Effector memory CD4-positive, alpha-beta T cell (primary cell): ENCODE measurements around the gene HECA.
"Not testable (repeated sequence)": the region's sequence is repeated elsewhere in the genome, so short reads cannot be mapped to it uniquely, and the experiment has no call there.

Source experiments
- DNase-seq, 3 donors: peaks; one replicate each; pipeline ENCODE4 v3.0.0-alpha.2; 2020
- H3K27ac ChIP-seq: 2 replicates; pipeline ENCODE4 v1.7.0; 2013; ENCODE audit warnings: mild to moderate bottlenecking, low read length, moderate library complexity; ENCODE audit not compliant: insufficient read depth, poor library complexity, severe bottlenecking
- H3K27me3 ChIP-seq: replicated peaks from 2 replicates; pipeline ENCODE4 v1.7.0; 2013; ENCODE audit warnings: mild to moderate bottlenecking, low read length; ENCODE audit not compliant: insufficient read depth, control insufficient read depth, poor library complexity, severe bottlenecking
- H3K36me3 ChIP-seq: 2 replicates; pipeline ENCODE4 v1.7.0; 2013; ENCODE audit warnings: mild to moderate bottlenecking, low read length, moderate library complexity; ENCODE audit not compliant: control insufficient read depth, insufficient read depth
- H3K4me1 ChIP-seq: 2 replicates; pipeline ENCODE4 v1.7.0; 2013; ENCODE audit warnings: low read length, mild to moderate bottlenecking; ENCODE audit not compliant: control insufficient read depth, insufficient read depth, poor library complexity, severe bottlenecking
- H3K4me3 ChIP-seq: 2 replicates; pipeline ENCODE4 v1.7.0; 2013; ENCODE audit warnings: low read length, low read depth, mild to moderate bottlenecking; ENCODE audit not compliant: insufficient read depth, poor library complexity, severe bottlenecking
- H3K9me3 ChIP-seq: 2 replicates; pipeline ENCODE4 v1.7.0; 2013; ENCODE audit warnings: mild to moderate bottlenecking, low read length, moderate library complexity; ENCODE audit not compliant: control insufficient read depth

The HECA gene

DNA sequence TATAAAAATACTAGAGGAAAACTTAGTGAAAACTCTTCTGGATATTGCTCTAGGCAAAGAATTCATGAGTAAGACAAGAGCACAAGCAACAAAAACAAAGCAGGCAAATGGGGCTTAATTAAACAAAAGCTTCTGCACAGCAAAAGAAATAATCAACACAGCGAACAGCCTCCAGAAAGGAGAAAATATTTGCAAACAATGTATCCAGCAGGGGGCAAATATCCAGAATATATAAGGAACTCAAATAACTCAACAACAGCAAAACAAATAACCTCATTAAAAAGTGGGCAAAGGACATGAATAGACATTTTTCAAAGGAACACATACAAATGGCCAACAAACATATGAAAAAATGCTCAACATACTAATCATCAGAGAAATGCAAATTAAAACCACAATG is 17.1 kb upstream of the HECA start:
- peaks cover 11% of the 10 kb centered on the region for H3K9me3 ChIP-seq
- no peaks in the 10 kb centered on the region for H3K36me3 ChIP-seq
- H3K4me3 ChIP-seq, result no peak overlapping the region
- no peak overlapping the region for H3K27ac ChIP-seq
- H3K4me1 ChIP-seq, result peaks cover 23% of the 10 kb centered on the region
- no peaks in the 10 kb centered on the region for H3K27me3 ChIP-seq
- no peak for DNase-seq

DNA sequence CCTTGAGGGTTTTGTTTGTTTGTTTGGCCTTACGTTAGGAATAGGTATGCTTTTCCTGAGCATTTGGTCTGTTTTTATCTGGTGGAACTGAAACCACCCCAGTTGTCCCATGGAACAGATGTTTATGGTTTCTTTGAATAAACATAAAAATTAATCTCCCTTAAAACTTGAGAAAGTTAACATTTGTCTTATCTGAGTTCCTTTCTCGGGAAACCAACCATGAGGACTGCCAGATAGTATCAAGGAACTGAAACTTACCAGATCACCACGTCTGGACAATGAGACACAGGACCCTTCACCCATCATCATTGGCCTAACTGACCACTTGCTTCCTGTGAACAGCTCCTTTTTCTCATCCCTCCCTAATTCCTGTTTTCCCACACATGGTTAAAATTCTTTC is 15.3 kb upstream of the HECA start:
- H3K9me3 ChIP-seq, result peaks cover 11% of the 10 kb centered on the region
- peaks cover 14% of the 10 kb centered on the region for H3K4me1 ChIP-seq
- H3K36me3 ChIP-seq, result no peaks in the 10 kb centered on the region
- H3K4me3 ChIP-seq, result no peak overlapping the region
- no peaks in the 10 kb centered on the region for H3K27me3 ChIP-seq
- DNase-seq, result no peak
- no peak overlapping the region for H3K27ac ChIP-seq

DNA sequence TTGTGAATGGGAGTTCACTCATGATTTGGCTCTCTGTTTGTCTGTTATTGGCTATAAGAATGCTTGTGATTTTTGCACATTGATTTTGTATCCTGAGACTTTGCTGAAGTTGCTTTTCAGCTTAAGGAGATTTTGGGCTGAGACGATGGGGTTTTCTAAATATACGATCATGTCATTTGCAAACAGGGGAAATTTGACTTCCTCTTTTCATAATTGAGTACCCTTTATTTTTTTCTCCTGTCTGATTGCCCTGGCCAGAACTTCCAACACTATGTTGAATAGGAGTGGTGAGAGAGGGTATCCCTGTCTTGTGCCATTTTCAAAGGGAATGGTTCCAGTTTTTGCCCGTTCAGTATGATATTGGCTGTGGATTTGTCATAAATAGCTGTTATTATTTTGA is 12.1 kb upstream of the HECA start:
- not testable (repeated sequence) for DNase-seq, H3K27ac ChIP-seq, H3K36me3 ChIP-seq, H3K4me3 ChIP-seq, H3K27me3 ChIP-seq
- Histone ChIP-seq H3K9me3 (peaks cover 11% of the 10 kb centered on the region), H3K4me1 (peaks cover 29% of the 10 kb centered on the region)

DNA sequence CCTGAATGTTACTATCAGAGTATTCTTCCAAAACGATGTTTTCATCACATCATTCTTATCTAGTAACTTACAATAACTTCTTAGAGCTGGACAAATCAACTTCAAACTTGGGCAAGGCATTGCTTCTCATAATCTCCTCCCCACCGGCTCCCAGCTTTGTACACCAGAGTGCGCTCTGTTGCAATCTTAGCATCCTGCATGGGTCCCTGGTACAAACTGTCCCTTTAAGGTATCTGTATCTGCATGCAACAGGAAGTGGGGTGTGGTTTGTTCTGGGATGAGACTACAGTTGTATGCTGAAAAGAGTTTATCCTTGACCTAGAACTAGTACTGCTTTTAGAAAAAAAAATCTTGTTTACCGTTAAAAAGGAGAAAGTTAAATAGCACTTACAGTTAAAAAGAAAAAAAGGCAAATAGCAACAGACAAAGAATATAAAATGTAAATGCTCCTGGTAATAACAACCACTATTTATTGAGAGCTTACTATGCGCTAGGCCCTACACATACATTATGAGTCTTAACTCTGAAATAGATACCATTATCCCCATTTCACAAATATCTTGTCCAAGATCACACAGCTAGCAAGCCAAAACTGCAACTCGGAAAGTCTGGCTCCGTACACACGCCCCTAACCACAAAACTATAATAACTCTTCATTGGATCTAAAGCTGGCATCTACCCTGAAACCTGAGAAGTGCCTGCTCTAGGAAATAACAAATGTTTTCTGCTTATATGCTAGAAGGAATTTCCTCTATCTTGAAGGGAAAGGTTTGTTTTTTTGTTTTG is 9.8 kb upstream of the HECA start:
- H3K27me3 ChIP-seq, result no peaks in the 10 kb centered on the region
- H3K36me3 ChIP-seq, result no peaks in the 10 kb centered on the region
- DNase-seq, result peak; percentile 61 to 66 (median 65)
- H3K4me1 ChIP-seq, result peaks cover 29% of the 10 kb centered on the region
- peak overlapping the region; percentile 52 for H3K27ac ChIP-seq
- H3K4me3 ChIP-seq, result no peak overlapping the region
- peaks cover 5% of the 10 kb centered on the region for H3K9me3 ChIP-seq

DNA sequence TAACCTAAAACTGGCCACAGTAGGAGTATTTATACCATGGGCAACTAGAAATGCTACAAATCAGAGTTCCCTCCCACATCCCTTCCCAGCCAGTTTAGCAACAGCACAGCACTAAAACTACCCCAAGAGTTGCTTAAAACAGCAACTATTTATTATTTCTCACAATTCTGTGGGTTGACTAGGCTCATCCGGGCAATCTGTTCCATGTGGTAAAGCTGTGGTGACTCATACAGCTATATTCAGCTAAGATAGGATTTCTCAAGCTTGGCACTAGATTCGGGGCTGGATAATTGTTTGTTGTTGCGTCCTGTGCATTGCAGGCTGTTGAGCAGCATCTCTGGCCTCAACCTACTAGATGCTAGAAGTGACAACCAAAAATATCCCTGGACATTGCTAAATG is 8.6 kb upstream of the HECA start:
- no peaks in the 10 kb centered on the region for H3K36me3 ChIP-seq
- DNase-seq, result no peak
- H3K4me1 ChIP-seq, result peaks cover 29% of the 10 kb centered on the region
- H3K4me3 ChIP-seq, result no peak overlapping the region
- H3K9me3 ChIP-seq, result no peaks in the 10 kb centered on the region
- H3K27ac ChIP-seq, result peak overlapping the region; percentile 66
- H3K27me3 ChIP-seq, result no peaks in the 10 kb centered on the region

DNA sequence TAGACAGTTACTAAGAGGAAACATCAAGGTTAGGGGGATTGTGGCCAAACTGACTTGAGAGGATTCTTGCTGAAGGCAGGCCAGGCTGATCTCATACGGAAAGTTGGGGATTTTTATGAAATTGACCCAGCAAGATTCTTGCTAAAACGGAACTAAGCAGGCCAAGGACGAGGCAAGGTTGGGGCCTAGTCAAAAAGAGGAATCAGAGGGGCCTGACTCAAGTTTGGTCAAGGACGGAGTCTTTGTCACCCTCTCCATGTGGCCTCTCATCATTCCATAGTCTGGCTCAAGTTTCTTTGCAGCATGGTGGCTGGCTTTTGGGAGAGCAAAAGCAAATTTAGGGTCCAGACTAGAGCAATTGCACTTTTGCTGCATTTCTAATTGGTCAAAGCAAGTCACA is 7.9 kb upstream of the HECA start:
- Histone ChIP-seq H3K4me3 (no peak overlapping the region), H3K27ac (peak overlapping the region; percentile 66), H3K4me1 (peaks cover 29% of the 10 kb centered on the region), H3K36me3 (no peaks in the 10 kb centered on the region), H3K9me3 (no peaks in the 10 kb centered on the region), H3K27me3 (no peaks in the 10 kb centered on the region)
- no peak for DNase-seq

DNA sequence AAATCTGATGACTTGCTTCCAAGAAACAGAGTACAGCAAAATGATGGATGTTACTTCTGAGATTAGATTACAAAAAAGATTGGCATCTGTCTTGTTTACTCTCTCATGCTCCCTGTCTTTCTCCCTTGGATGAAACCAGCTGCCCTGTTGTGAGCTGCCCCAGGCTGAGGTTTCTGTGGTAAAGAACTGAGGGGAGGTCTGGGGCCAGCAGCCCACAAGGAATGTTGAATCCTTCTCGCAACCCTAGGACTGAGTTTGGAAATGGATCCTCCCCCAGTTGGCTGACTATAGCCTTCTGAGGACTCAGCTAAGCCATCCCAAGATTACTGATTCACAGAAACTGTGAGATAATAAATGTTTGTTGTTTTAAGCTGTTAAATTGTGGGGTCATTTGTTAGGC is 5.6 kb upstream of the HECA start:
- Histone ChIP-seq H3K4me1 (peaks cover 43% of the 10 kb centered on the region), H3K36me3 (no peaks in the 10 kb centered on the region), H3K27ac (no peak overlapping the region), H3K4me3 (no peak overlapping the region), H3K9me3 (no peaks in the 10 kb centered on the region), H3K27me3 (no peaks in the 10 kb centered on the region)
- DNase-seq, result no peak

DNA sequence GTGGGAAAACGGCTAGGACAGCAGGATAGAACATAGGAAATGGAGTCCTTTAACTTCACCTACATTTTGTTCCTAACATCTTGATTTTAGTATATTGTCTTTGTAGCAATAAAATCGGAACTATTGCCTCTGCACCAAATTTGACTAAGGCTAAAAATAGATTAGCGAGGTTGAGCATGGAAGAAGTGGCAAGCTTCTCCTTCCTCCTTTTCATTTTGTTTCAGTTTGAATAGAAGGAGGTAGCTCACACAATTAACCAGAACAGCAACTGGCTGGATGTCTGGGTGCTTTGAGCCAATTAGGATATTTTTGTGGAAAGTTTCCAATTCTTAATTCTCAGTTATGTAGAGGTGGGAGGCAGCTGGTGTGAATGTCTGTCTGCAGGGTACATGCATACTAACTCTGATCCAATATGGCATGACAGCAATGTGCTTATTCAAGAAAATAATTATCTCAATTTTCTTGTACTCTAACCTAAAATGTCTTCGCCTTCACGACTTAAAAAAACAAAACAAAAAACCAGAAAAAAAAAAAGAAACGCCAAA is 3.1 kb upstream of the HECA start:
- H3K36me3 ChIP-seq, result no peaks in the 10 kb centered on the region
- peak overlapping the region; percentile 29 for H3K27ac ChIP-seq
- H3K4me1 ChIP-seq, result peaks cover 20% of the 10 kb centered on the region
- DNase-seq, result no peak
- H3K27me3 ChIP-seq, result no peaks in the 10 kb centered on the region
- H3K4me3 ChIP-seq, result peak overlapping the region; percentile 3
- no peaks in the 10 kb centered on the region for H3K9me3 ChIP-seq

DNA sequence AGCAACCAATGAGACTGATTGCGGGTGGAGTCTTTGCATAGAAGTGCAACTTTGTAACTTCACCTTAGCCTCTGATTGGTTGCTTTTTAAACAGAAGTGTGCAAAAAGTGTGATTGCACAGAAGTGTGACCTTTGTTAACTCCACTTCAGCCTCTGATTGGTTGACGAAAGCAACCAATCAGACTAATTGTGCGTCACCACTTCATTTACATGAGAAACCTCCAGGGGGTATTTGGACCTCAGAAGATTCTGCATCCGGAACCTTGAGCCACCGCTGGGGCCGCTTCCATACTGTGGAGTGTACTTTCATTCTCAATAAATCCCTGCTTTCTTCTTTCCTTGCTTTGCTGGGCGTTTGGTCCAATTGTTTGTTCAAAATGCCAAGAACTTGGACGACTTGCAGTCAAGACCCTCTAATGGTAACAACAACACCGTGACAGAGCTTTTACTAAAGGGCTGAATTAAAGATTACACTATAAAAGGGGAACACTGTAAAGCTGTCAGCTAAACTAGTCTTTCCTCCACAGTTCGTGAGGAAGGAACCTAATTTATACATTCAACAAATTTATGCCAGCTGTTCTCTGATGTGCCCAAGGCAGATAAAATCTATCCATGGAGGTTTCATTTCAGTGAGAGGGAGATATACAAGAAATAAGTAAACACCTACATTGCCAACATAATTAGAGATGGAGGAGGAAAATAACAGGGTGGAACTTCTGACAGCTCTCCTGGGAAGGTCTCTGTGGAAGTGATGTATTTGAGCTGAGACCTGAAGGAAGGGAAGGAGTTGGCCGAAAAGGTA is 1.4 kb upstream of the HECA start:
- DNase-seq, result no peak
- Histone ChIP-seq H3K4me1 (peaks cover 14% of the 10 kb centered on the region), H3K36me3 (no peaks in the 10 kb centered on the region), H3K27me3 (no peaks in the 10 kb centered on the region), H3K27ac (peak overlapping the region; percentile 96), H3K9me3 (no peaks in the 10 kb centered on the region), H3K4me3 (no peak overlapping the region)

DNA sequence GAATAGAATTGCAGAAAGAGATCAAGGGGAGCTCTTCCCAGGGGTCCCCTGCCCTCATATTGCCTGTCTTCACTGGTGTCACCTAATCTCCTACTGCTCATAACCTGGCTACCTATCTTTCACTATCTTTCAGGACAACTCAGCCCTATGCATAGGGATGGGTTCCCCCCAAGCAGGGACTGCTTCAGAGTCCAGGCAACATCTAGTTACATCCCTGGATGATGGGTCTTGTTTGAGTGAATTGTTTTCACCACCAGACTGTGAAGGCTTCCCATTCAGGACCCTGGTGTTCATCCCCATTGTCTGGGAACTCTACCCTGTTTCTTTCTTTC is 850 bp upstream of the HECA start:
- Histone ChIP-seq H3K36me3 (no peaks in the 10 kb centered on the region), H3K27me3 (no peaks in the 10 kb centered on the region), H3K4me3 (no peak overlapping the region), H3K4me1 (peaks cover 14% of the 10 kb centered on the region), H3K9me3 (no peaks in the 10 kb centered on the region), H3K27ac (peak overlapping the region; percentile 96)
- no peak for DNase-seq
